HG02870 (cell line): ENCODE data around the gene SWT1.
A peak's percentile ranks its signal among the peaks of the same experiment; 100 is the strongest.

Experiments used
- ATAC-seq: cut with Tn5 transposase; IDR thresholded peaks from one replicate; pipeline ENCODE4 v1.9.1; 2021; ENCODE audit warnings: mild to moderate bottlenecking, moderate library complexity; ENCODE audit not compliant: unreplicated experiment

SWT1 gene

GRCh38 chr1:185284533-185285276 is 127.7 kb downstream of the SWT1 start:
- ATAC-seq: no peak

- no peak for ATAC-seq
These were observed 130.5 kb downstream of the SWT1 start for GRCh38 chr1:185287451-185287850.

GRCh38 chr1:185288435-185288834 is 131.5 kb downstream of the SWT1 start:
- no peak for ATAC-seq

- no peak for ATAC-seq
These were observed 132.9 kb downstream of the SWT1 start for GRCh38 chr1:185289880-185290279.

GRCh38 chr1:185291159-185291558 is 134.2 kb downstream of the SWT1 start:
- no peak for ATAC-seq

GRCh38 chr1:185291652-185292051 is 134.7 kb downstream of the SWT1 start:
- no peak for ATAC-seq

- ATAC-seq: no peak
These were observed 135.3 kb downstream of the SWT1 start for GRCh38 chr1:185292237-185292636.

GRCh38 chr1:185293967-185294542 is 137.1 kb downstream of the SWT1 start:
- no peak for ATAC-seq

GRCh38 chr1:185295091-185295490 is 138.1 kb downstream of the SWT1 start:
- no peak for ATAC-seq

GRCh38 chr1:185297982-185298381 is 141.0 kb downstream of the SWT1 start:
- no peak for ATAC-seq

- no peak for ATAC-seq
These were observed 143.2 kb downstream of the SWT1 start for GRCh38 chr1:185300152-185300551.

GRCh38 chr1:185305419-185305818 is 148.5 kb downstream of the SWT1 start:
- ATAC-seq: no peak

- ATAC-seq: no peak
These were observed 151.2 kb downstream of the SWT1 start for GRCh38 chr1:185308126-185308525.

- no peak for ATAC-seq
These were observed 152.6 kb downstream of the SWT1 start for GRCh38 chr1:185309566-185309965.

GRCh38 chr1:185311589-185312225 is 154.7 kb downstream of the SWT1 start:
- ATAC-seq: no peak

GRCh38 chr1:185312361-185313138 is 155.6 kb downstream of the SWT1 start:
- no peak for ATAC-seq

GRCh38 chr1:185314411-185314810 is 157.4 kb downstream of the SWT1 start:
- no peak for ATAC-seq

- ATAC-seq: no peak
These were observed 158.6 kb downstream of the SWT1 start for GRCh38 chr1:185315445-185316071.

GRCh38 chr1:185316163-185317033 is 159.4 kb downstream of the SWT1 start:
- peak; percentile 43 for ATAC-seq
